ENCODE measurements around the gene TNNT2. TPM values are rescaled to one million over a fixed set of nuclear protein-coding genes. Genes with fewer than 3 reads are reported as not detected.

TNNT2 gene
- total RNA-seq, 2 donors from 2014 or later: 0.31 to 0.58 TPM

GRCh38 chr1:201347498-201348210 lies 29.8 kb downstream of the TNNT2 start:
- DNase-seq (no peak), ATAC-seq (no peak)
- intact Hi-C loops (cut with DNase I, micrococcal nuclease): no loop called here

GRCh38 chr1:201346987-201347386 lies 30.5 kb downstream of the TNNT2 start:
- DNase-seq (no peak), ATAC-seq (no peak)
- intact Hi-C loops (cut with DNase I, micrococcal nuclease): no loop called here

GRCh38 chr1:201346337-201346939 lies 31.0 kb downstream of the TNNT2 start:
- DNase-seq (peak in 1 of 2 donors; percentile 54), ATAC-seq (peak; percentile 82)
- intact Hi-C loops (cut with DNase I, micrococcal nuclease): no loop called here

GRCh38 chr1:201345081-201345355 lies 32.5 kb downstream of the TNNT2 start:
- intact Hi-C loops (cut with DNase I, micrococcal nuclease): no loop called here
- ATAC-seq: no peak

GRCh38 chr1:201344206-201345080 lies 33.0 kb downstream of the TNNT2 start:
- DNase-seq (no peak), ATAC-seq (no peak)

More at GRCh38 chr1:201345081-201345355, 32.5 kb downstream of the TNNT2 start:
- no peak for DNase-seq

GRCh38 chr1:201341377-201341776 lies 36.1 kb downstream of the TNNT2 start:
- ATAC-seq: no peak

More at GRCh38 chr1:201344206-201345080, 33.0 kb downstream of the TNNT2 start:
- intact Hi-C loops (cut with DNase I, micrococcal nuclease): no loop called here

GRCh38 chr1:201336711-201337450 lies 40.6 kb downstream of the TNNT2 start:
- DNase-seq (no peak), ATAC-seq (no peak)

More at GRCh38 chr1:201341377-201341776, 36.1 kb downstream of the TNNT2 start:
- DNase-seq: no peak
- intact Hi-C loops (cut with DNase I, micrococcal nuclease): no loop called here

GRCh38 chr1:201335901-201336300 lies 41.6 kb downstream of the TNNT2 start:
- intact Hi-C loops (cut with DNase I, micrococcal nuclease): no loop called here
- DNase-seq (no peak), ATAC-seq (no peak)

More at GRCh38 chr1:201336711-201337450, 40.6 kb downstream of the TNNT2 start:
- intact Hi-C loops (cut with DNase I, micrococcal nuclease): no loop called here

- intact Hi-C loops (cut with DNase I, micrococcal nuclease): no loop called here
- no peak for DNase-seq
- no peak for ATAC-seq
These were observed 42.2 kb downstream of the TNNT2 start for GRCh38 chr1:201335174-201335870.

GRCh38 chr1:201334325-201335173 lies 42.9 kb downstream of the TNNT2 start:
- intact Hi-C loops (cut with DNase I, micrococcal nuclease): no loop called here
- DNase-seq (no peak), ATAC-seq (no peak)

GRCh38 chr1:201332616-201333335 lies 44.7 kb downstream of the TNNT2 start:
- ATAC-seq: no peak
- intact Hi-C loops (cut with DNase I, micrococcal nuclease): no loop called here
- DNase-seq: no peak

- intact Hi-C loops (cut with DNase I, micrococcal nuclease): no loop called here
- ATAC-seq (no peak), DNase-seq (no peak)
These were observed 45.5 kb downstream of the TNNT2 start for GRCh38 chr1:201332021-201332420.

GRCh38 chr1:201331166-201331565 lies 46.3 kb downstream of the TNNT2 start:
- ATAC-seq (no peak), DNase-seq (no peak)
- intact Hi-C loops (cut with DNase I, micrococcal nuclease): no loop called here

GRCh38 chr1:201330541-201330940 lies 46.9 kb downstream of the TNNT2 start:
- intact Hi-C loops (cut with DNase I, micrococcal nuclease): no loop called here
- ATAC-seq: no peak
- DNase-seq: no peak

- DNase-seq: no peak
- intact Hi-C loops (cut with DNase I, micrococcal nuclease): no loop called here
- ATAC-seq: no peak
These were observed 47.7 kb downstream of the TNNT2 start for GRCh38 chr1:201329801-201330200.

GRCh38 chr1:201329286-201329685 lies 48.2 kb downstream of the TNNT2 start:
- intact Hi-C loops (cut with DNase I, micrococcal nuclease): no loop called here
- no peak for ATAC-seq
- no peak for DNase-seq

GRCh38 chr1:201328576-201328975 lies 48.9 kb downstream of the TNNT2 start:
- ATAC-seq (no peak), DNase-seq (no peak)
- intact Hi-C loops (cut with DNase I, micrococcal nuclease): no loop called here
